Activated naive CD8-positive, alpha-beta T cell treated with anti-CD3 and anti-CD28 coated beads for 36 hours (primary cell): ENCODE results near the gene OIP5. TPM values are rescaled to one million over a fixed set of nuclear protein-coding genes. Genes with fewer than 3 reads are reported as not detected.

Experiments used
- DNase-seq: peaks from one replicate; pipeline ENCODE4 v3.0.0; 2021
- H3K27ac Mint-ChIP-seq: one replicate; pipeline ENCODE4 v1.8.0; 2022; ENCODE audit warnings: mild to moderate bottlenecking, moderate library complexity, mixed read lengths
- H3K27me3 Mint-ChIP-seq: one replicate; pipeline ENCODE4 v1.8.0; 2022; ENCODE audit warnings: mild to moderate bottlenecking, mixed read lengths
- H3K36me3 Mint-ChIP-seq: one replicate; pipeline ENCODE4 v1.8.0; 2021; ENCODE audit warnings: mild to moderate bottlenecking, mixed read lengths
- H3K4me1 Mint-ChIP-seq: one replicate; pipeline ENCODE4 v1.8.0; 2021; ENCODE audit warnings: mixed read lengths
- H3K4me3 Mint-ChIP-seq: one replicate; pipeline ENCODE4 v1.8.0; 2022; ENCODE audit warnings: mild to moderate bottlenecking, moderate library complexity, mixed read lengths
- H3K9me3 Mint-ChIP-seq: one replicate; pipeline ENCODE4 v1.8.0; 2022; ENCODE audit warnings: mixed read lengths
- total RNA-seq, 2 experiments: library from RNA; stranded (reverse); gene quantifications; one replicate each; pipeline ENCODE4 v1.2.3, GENCODE V29; 2021

OIP5 gene
- 10 to 100 TPM; 21.6 to 23.0 TPM for total RNA-seq

DNA sequence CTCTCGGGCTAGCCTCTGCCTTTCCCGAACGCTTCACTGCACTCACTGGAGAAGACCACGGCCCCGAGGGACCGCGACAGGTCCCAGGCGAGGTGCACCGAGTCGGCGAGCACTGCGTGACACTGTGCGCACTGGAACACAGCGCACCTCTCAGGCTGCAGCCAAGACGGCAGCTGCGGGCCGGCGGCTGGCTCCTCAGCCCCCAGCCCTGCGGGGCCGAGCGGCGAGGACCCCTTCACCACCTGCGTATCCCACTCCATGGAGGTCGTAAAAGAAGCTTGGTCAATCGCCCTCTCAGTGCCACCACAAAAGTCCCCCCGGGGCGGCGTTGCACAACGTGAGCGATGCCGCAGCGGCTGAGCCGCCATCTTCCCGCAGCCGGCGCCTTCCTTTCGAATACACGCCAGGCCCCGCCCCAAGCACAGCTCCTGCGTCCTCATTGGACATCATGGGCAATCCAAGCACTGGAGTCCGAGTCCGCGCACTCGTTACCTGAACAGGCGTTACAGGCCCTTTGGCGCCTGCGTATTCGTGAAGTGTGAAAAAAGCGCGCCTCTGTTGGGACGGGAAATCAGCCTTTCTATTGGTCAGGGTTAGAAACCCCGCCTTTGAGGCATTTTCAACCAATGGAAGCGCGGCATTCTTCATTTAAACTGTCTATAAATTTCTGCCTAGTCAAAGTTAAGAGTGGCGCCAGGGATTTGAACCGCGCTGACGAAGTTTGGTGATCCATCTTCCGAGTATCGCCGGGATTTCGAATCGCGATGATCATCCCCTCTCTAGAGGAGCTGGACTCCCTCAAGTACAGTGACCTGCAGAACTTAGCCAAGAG is at the start of gene OIP5, which contains the start of gene NUSAP1:
Gene OIP5 (minus strand): TSS at position 398 of the 832 bp plus-strand sequence. CDS start 30 bp downstream, at position 368.
Gene NUSAP1 (plus strand): TSS at position 688 of the 832 bp plus-strand sequence. CDS start 77 bp downstream, at position 765.
- peak; percentile 96 for DNase-seq
- Mint-ChIP-seq H3K4me1 (peaks cover 17% of the 10 kb centered on the region), H3K27me3 (no peaks in the 10 kb centered on the region), H3K36me3 (peaks cover 25% of the 10 kb centered on the region), H3K4me3 (peak within 1 kb of the TSS; percentile 99), H3K9me3 (no peaks in the 10 kb centered on the region), H3K27ac (peak within 1 kb of the TSS; percentile 98)

DNA sequence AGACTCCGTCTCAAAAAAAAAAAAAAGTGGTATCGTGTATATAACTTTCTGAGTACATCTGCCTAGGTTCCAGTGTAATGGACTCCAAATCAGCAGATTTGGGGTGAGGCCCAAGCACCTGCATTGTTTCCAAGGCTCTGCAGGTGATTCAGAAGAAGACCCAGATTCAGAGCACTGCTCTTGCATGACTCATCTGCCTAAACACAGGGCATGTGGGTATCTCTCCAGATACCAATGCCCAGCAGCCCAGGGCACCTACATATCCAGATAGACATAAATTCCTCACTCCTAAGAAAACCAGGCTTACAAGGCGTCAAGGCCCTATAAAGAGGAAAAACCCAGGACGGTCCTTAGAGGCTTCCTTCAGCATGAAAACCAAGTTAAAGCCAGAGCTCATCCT is 45.6 kb upstream of the OIP5 start:
- peaks cover 27% of the 10 kb centered on the region for H3K36me3 Mint-ChIP-seq
- H3K27me3 Mint-ChIP-seq = no peaks in the 10 kb centered on the region
- no peaks in the 10 kb centered on the region for H3K9me3 Mint-ChIP-seq
- no peak for DNase-seq
- H3K27ac Mint-ChIP-seq = no peak overlapping the region
- no peak overlapping the region for H3K4me3 Mint-ChIP-seq
- H3K4me1 Mint-ChIP-seq = no peaks in the 10 kb centered on the region

DNA sequence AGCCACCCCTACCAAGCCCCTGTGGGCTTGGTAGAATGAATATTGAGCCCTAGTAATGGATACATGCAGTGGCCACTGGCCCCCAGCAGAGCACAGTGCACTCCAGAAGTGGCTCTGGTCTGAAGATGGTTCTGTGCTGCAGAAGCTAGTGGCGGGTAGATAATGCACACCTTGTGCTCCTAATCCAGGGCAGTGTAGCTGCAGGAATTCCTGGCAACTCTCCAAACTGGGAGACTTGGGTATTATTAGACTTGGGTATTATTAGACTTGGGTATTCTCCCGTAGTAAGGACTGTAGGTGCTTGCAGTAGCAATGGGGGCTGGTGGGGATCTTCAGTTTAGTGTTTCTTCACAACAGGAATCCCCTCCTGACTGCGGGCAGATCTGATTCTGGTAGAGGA is 35.0 kb upstream of the OIP5 start:
- DNase-seq = no peak
- H3K9me3 Mint-ChIP-seq = no peaks in the 10 kb centered on the region
- H3K4me3 Mint-ChIP-seq = no peak overlapping the region
- no peaks in the 10 kb centered on the region for H3K27me3 Mint-ChIP-seq
- no peak overlapping the region for H3K27ac Mint-ChIP-seq
- peaks cover 48% of the 10 kb centered on the region for H3K36me3 Mint-ChIP-seq
- no peaks in the 10 kb centered on the region for H3K4me1 Mint-ChIP-seq

DNA sequence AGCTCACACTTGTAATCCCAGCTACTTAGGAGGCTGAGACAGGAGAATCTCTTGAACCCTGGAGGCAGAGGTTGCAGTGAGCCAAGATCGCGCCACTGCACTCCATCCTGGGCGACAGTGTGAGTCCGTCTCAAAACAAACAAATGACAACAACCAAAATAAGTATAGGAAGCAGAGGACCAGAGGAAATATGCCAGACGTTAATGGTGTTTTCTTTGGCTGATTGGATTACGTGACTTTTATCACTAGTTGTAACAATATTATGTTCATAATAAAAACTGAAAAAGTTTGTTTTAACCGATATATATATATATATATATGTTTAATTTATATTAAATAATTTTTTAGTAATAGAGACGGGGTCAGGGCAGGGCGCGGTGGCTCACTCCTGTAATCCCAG is 22.0 kb upstream of the OIP5 start:
- H3K4me3 Mint-ChIP-seq = no peak overlapping the region
- H3K27me3 Mint-ChIP-seq = no peaks in the 10 kb centered on the region
- H3K27ac Mint-ChIP-seq = no peak overlapping the region
- no peak for DNase-seq
- H3K36me3 Mint-ChIP-seq = peaks cover 50% of the 10 kb centered on the region
- H3K9me3 Mint-ChIP-seq = no peaks in the 10 kb centered on the region
- H3K4me1 Mint-ChIP-seq = no peaks in the 10 kb centered on the region

DNA sequence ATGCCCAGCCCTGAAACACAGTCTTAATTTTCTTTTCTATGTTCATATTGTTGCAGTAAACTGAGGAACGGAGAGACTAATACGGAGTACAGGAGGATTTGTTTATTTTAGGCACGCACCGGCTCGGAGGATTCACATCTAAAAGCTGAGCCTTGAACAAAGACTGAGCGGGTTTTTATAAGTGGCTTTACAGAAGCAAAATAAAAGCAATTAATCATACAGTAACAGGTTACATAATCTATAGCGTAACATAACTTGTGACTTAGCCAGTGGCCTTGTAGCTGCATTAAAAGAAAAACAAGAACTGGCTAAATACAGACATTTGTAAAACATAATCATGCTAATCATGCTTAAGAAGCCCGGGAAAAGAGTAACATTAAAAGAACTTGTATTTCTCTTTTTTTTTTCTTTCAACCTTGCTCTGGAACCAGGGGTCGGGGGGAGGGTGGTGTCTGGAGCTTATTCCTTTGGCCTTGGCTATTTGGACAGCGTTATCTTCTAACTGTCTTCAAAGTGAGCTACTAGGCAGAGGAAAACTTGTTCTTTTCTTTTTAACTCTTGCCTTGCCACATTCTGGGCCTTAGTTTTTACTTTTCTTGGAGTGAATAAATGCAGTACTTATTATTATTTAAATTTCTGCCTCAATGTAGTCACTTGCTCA is 17.8 kb upstream of the OIP5 start:
- no peaks in the 10 kb centered on the region for H3K27me3 Mint-ChIP-seq
- H3K4me1 Mint-ChIP-seq = no peaks in the 10 kb centered on the region
- no peak overlapping the region for H3K27ac Mint-ChIP-seq
- H3K9me3 Mint-ChIP-seq = no peaks in the 10 kb centered on the region
- H3K4me3 Mint-ChIP-seq = no peak overlapping the region
- peaks cover 43% of the 10 kb centered on the region for H3K36me3 Mint-ChIP-seq
- no peak for DNase-seq

DNA sequence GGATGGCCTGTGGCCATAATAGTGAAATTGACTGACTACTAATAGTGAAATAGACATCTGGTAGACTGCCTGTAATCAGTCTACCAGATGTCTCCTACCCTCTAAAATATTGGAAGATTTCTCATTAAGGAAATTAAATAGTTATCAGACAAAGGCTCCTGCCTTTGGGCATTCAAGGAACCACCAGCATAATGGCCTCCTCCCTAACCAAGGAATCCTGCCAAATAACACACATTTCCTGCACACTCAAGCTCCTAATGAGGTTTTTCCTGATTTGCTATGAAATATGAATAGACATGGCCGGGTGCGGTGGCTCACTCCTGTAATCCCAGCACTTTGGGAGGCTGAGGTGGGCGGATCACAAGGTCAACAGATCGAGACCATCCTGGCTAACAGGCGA is 14.8 kb upstream of the OIP5 start:
- DNase-seq = no peak
- peaks cover 43% of the 10 kb centered on the region for H3K36me3 Mint-ChIP-seq
- H3K4me1 Mint-ChIP-seq = no peaks in the 10 kb centered on the region
- H3K27ac Mint-ChIP-seq = no peak overlapping the region
- no peaks in the 10 kb centered on the region for H3K9me3 Mint-ChIP-seq
- no peak overlapping the region for H3K4me3 Mint-ChIP-seq
- H3K27me3 Mint-ChIP-seq = no peaks in the 10 kb centered on the region

DNA sequence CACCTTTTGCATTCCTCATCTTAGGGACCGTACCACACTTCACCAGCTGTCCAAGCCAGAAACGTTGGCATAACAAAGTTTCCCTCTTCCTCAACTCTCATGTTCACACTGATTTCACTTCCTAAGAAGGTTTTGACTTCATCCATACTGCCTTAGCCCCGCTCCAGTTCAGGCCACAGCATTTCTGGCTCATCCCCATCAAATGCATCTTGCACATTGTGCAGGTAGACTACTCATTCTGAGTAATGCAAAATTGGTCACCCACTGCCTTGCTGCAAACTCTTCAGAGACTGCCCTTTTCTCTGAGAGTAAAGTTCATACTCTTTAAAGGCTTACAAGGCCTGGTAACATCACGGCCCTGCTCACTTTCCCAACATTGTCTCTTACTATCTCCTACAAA is 9.1 kb upstream of the OIP5 start:
- Mint-ChIP-seq H3K4me3 (no peak overlapping the region), H3K27me3 (no peaks in the 10 kb centered on the region), H3K27ac (no peak overlapping the region), H3K9me3 (no peaks in the 10 kb centered on the region), H3K36me3 (peaks cover 55% of the 10 kb centered on the region), H3K4me1 (no peaks in the 10 kb centered on the region)
- DNase-seq = no peak

DNA sequence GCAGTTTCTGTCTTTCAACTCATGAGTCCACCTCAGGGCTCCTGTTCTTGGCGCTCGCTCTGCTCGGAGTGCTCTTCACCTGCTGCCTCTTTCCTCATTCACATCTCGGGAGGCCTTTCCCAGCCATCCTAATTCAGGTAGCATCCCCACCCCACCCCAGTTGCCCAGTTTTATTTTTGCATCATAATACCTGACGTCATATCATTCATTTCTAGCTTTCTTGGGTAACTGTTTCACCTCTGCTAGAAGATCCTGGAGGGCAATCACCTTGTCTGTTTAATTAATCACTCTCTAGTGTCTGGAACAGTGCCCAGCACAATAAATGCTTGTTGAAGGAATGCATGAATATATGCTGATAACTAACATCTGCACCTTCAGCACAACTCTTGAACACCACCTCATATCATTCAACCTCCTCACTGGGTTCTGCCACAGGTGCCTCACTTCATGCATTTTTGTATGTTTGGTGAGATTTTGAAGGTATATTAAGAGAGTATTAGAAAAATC is 7.9 kb upstream of the OIP5 start:
- Mint-ChIP-seq H3K4me1 (no peaks in the 10 kb centered on the region), H3K4me3 (no peak overlapping the region), H3K9me3 (no peaks in the 10 kb centered on the region), H3K27me3 (no peaks in the 10 kb centered on the region), H3K27ac (no peak overlapping the region), H3K36me3 (peaks cover 48% of the 10 kb centered on the region)
- no peak for DNase-seq

DNA sequence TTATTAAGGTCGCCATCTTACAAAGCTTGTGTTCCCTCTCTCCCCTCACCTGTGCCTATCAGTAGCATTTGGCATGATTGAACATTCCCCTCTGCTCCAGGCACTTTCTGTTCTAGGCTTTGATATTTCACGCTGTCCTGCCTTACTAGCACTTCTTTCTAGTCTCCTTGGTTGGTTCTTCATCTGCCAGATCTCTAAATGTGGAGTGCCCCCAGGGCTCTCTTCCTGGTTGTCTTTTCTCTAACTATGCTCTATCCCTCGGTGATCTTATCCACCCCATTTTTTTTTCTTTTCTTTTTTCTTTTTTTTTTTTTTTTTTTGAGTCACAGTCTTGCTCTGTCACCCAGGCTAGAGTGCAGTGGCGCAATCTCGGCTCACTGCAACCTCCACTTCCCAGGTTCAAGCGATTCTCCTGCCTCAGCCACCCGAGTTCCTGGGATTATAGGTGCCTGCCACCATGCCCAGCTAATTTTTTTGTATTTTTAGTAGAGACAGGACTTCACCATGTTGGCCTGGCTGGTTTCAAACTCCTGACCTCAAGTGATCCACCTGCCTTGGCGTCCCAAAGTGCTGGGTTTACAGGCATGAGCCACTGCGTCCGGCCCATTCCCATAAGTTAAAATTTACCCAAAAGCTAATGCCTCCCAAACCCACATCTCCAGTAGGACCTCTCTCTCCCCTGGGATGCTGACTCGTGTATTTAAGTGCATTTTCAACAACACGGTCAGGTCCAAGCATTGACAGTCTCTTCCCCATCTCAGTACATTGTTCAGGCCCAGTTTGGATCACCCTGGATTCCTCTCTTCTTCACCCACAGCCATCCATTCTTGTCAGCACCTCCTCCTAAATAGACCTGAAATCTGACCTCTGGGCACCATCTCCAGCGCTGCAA is 5.5 kb upstream of the OIP5 start:
- no peaks in the 10 kb centered on the region for H3K27me3 Mint-ChIP-seq
- peaks cover 8% of the 10 kb centered on the region for H3K4me1 Mint-ChIP-seq
- no peaks in the 10 kb centered on the region for H3K9me3 Mint-ChIP-seq
- no peak overlapping the region for H3K4me3 Mint-ChIP-seq
- H3K36me3 Mint-ChIP-seq = peaks cover 50% of the 10 kb centered on the region
- H3K27ac Mint-ChIP-seq = no peak overlapping the region
- DNase-seq = no peak

DNA sequence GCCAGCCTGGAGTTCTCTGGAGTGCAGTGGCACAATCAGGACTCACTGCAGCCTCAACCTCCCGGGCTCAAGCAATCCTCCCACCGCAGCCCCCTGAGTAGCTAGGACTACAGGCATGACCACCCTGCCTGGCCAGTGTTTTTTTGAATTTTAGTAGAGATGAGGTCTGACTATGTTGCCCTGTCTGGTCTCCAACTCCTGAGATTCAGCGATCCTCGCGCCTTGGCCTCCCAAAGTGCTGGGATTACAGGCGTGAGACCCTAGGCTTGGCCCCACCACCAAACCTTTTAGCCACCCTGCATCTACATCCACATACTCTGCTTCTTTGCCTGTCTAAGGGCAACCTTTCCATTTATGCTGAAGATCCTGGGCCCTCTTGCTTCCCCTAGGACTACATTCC is 4.7 kb upstream of the OIP5 start:
- H3K9me3 Mint-ChIP-seq = no peaks in the 10 kb centered on the region
- H3K27me3 Mint-ChIP-seq = no peaks in the 10 kb centered on the region
- H3K27ac Mint-ChIP-seq = no peak overlapping the region
- peaks cover 8% of the 10 kb centered on the region for H3K4me1 Mint-ChIP-seq
- H3K36me3 Mint-ChIP-seq = peaks cover 49% of the 10 kb centered on the region
- no peak for DNase-seq
- H3K4me3 Mint-ChIP-seq = no peak overlapping the region

DNA sequence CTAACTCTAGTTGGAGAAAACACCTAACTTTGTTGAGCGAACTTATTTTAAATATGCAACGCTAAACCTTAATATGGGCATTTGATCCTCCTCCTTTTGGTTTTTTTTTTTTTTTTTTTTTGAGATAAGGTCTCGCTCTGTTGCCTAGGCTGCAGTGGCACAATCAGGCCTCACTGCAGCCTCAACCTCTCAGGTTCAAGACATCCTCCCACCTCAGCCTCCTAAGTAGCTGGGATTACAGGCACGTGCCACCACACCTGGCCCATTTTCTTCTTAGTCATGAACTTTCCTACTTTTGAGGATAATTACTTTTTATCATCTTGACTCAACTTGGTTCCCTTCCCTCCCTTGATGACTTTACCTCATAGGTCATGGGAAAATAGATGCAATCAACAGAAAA is 4.2 kb upstream of the OIP5 start:
- peaks cover 44% of the 10 kb centered on the region for H3K36me3 Mint-ChIP-seq
- H3K9me3 Mint-ChIP-seq = no peaks in the 10 kb centered on the region
- H3K27ac Mint-ChIP-seq = no peak overlapping the region
- no peaks in the 10 kb centered on the region for H3K27me3 Mint-ChIP-seq
- no peak for DNase-seq
- no peak overlapping the region for H3K4me3 Mint-ChIP-seq
- H3K4me1 Mint-ChIP-seq = peaks cover 10% of the 10 kb centered on the region

DNA sequence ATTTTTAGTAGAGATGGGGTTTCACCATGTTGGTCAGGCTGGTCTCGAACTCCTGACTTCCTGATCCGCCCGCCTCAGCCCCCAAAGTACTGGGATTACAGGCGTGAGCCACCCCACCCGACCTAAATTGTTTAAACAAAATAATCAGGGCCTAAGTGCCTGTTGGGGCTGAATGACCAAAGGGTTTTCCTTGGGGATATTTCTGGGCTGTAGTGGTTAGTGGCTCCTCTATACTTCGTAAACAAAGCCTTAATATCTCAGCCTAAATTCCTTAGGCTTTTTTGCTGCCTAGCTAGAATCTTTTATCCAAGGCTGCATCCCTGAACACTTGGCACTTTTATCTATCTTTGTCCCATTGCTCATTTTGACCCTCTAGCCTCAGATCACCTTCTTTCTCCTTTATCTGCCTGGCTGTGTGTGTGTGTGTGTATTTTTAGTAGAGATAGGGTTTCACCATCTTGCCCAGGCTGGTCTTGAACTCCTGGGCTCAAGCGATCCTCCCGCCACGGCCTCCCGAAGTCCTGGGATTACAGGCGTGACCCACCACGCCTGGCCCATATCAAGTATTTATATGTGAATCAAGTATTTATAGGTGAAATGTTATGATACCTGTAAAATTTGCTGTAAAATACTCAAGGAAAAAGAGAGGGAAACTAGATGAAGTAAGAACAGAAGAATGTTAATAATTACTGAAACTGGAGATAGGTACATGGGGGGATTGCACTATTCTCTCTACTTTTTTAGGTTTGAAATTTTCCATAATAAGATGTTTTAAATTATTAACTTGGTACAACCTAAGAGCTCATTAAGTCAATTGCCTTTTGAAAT is 2.1 kb upstream of the OIP5 start:
- no peak for DNase-seq
- Mint-ChIP-seq H3K4me1 (peaks cover 17% of the 10 kb centered on the region), H3K9me3 (no peaks in the 10 kb centered on the region), H3K36me3 (peaks cover 30% of the 10 kb centered on the region), H3K4me3 (peak overlapping the region; percentile 99), H3K27ac (no peak overlapping the region), H3K27me3 (no peaks in the 10 kb centered on the region)

DNA sequence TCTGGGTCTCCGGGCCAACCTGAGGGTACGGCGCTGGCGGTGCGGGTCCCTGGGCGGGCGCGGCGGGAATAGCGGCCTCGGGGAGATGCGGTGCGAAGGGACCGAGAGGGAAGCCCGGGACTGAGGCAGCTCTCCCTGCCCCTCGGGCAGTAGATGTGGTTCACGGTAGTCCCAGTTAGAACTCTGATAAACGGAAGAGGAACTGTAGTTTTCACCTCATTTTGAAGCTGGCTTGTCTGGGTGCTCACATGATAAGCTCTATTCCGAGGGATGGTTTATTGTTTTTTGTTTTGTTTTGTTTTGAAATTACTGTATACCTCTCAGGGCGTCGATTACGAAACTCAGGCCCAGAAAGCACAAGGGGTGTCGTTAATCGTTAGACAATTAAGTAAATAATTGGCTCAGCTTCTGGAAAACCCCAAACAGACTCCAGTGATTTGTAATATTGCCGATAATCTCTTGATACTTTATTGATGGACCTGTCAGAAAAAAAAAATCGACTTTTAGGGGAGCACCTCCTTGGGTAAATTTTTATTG is 703 bp upstream of the OIP5 start:
- Mint-ChIP-seq H3K27me3 (no peaks in the 10 kb centered on the region), H3K9me3 (no peaks in the 10 kb centered on the region), H3K4me1 (peaks cover 17% of the 10 kb centered on the region), H3K36me3 (peaks cover 28% of the 10 kb centered on the region), H3K4me3 (peak overlapping the region; percentile 99), H3K27ac (peak overlapping the region; percentile 98)
- DNase-seq = no peak

DNA sequence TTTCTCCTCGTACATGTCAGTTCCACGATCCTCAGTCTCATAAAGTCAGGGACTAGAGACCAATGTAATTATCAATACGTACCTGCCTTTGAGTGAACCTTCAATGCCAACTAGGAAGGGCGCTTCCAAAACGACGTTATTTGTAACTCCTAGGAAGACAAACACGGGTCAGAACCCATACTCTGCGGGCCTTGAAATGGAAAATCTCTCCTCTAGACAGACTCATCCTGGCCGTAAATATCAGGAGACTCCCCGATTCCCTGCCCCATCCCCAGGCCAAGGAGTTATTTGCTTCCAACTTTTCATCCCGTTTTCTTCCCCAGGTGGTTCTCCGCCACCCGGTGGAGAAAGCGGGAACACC is 578 bp downstream of the OIP5 start:
- DNase-seq = no peak
- Mint-ChIP-seq H3K4me1 (peaks cover 17% of the 10 kb centered on the region), H3K36me3 (peaks cover 25% of the 10 kb centered on the region), H3K4me3 (peak overlapping the region; percentile 99), H3K9me3 (no peaks in the 10 kb centered on the region), H3K27me3 (no peaks in the 10 kb centered on the region), H3K27ac (peak overlapping the region; percentile 98)
